GM23338 (cell line): ENCODE results near the gene GRID1. TPM values are rescaled to one million over a fixed set of nuclear protein-coding genes. Genes with fewer than 3 reads are reported as not detected.

Experiments used
- ATAC-seq: fragments of 200-7000 bp; cut with Tn5 transposase; 3 replicates; pipeline ENCODE4 v1.9.1; 2020
- DNase-seq: peaks from one replicate; pipeline ENCODE4 v3.0.0-alpha.2; 2015; ENCODE audit warnings: low spot score
- H2AFZ ChIP-seq: fragments of 200-600 bp; sonication (generic); 2 replicates; pipeline ENCODE4 v1.8.0; 2016; ENCODE audit warnings: antibody characterized with exemption, mild to moderate bottlenecking, moderate library complexity
- H3F3A ChIP-seq: fragments of 200-600 bp; sonication (generic); replicated peaks from 2 replicates; pipeline ENCODE4 v1.8.0; 2017; ENCODE audit warnings: antibody characterized with exemption, mixed run types, low read depth
- H3K27ac ChIP-seq: fragments of 200-600 bp; sonication (generic); 2 replicates; pipeline ENCODE4 v1.6.1; 2016; ENCODE audit warnings: low read depth
- H3K27me3 ChIP-seq: fragments of 200-600 bp; sonication (generic); 2 replicates; pipeline ENCODE4 v1.8.0; 2016; ENCODE audit warnings: mild to moderate bottlenecking, mixed run types, moderate library complexity; ENCODE audit not compliant: insufficient read depth
- H3K36me3 ChIP-seq: fragments of 200-600 bp; sonication (generic); 2 replicates; pipeline ENCODE4 v1.8.0; 2016; ENCODE audit warnings: mild to moderate bottlenecking; ENCODE audit not compliant: insufficient read depth
- H3K4me1 ChIP-seq: fragments of 200-600 bp; sonication (generic); 2 replicates; pipeline ENCODE4 v1.8.0; 2016; ENCODE audit warnings: mild to moderate bottlenecking, moderate library complexity; ENCODE audit not compliant: insufficient read depth
- H3K4me2 ChIP-seq: fragments of 200-600 bp; sonication (generic); 2 replicates; pipeline ENCODE4 v1.7.1; 2017; ENCODE audit warnings: mixed run types
- H3K4me3 ChIP-seq: fragments of 200-600 bp; sonication (generic); 2 replicates; pipeline ENCODE4 v1.6.1; 2016; ENCODE audit warnings: mixed run types
- H3K79me2 ChIP-seq: fragments of 200-600 bp; sonication (generic); replicated peaks from 2 replicates; pipeline ENCODE4 v1.8.0; 2017; ENCODE audit warnings: mild to moderate bottlenecking; ENCODE audit not compliant: insufficient read depth
- H3K9me2 ChIP-seq: fragments of 200-600 bp; sonication (generic); 2 replicates; pipeline ENCODE4 v1.8.0; 2017; ENCODE audit not compliant: insufficient read depth
- H4K20me1 ChIP-seq: fragments of 200-600 bp; sonication (generic); replicated peaks from 2 replicates; pipeline ENCODE4 v1.8.0; 2017; ENCODE audit warnings: mild to moderate bottlenecking; ENCODE audit not compliant: insufficient read depth
- H3K27ac Mint-ChIP-seq: 2 replicates; pipeline ENCODE4 v1.8.0; 2020; ENCODE audit warnings: inconsistent platforms, mild to moderate bottlenecking, moderate library complexity, mixed read lengths
- H3K27me3 Mint-ChIP-seq: 3 replicates; pipeline ENCODE4 v1.8.0; 2022; ENCODE audit warnings: low read depth, mild to moderate bottlenecking, moderate library complexity, mixed read lengths, inconsistent platforms; ENCODE audit not compliant: insufficient read depth, poor library complexity
- H3K36me3 Mint-ChIP-seq: 3 replicates; pipeline ENCODE4 v1.8.0; 2021; ENCODE audit warnings: low read depth, mild to moderate bottlenecking, inconsistent platforms, moderate library complexity, mixed read lengths
- H3K4me1 Mint-ChIP-seq: 3 replicates; pipeline ENCODE4 v1.8.0; 2020; ENCODE audit warnings: mild to moderate bottlenecking, inconsistent platforms, mixed read lengths
- H3K4me3 Mint-ChIP-seq: 3 replicates; pipeline ENCODE4 v1.8.0; 2021; ENCODE audit warnings: moderate library complexity, mild to moderate bottlenecking, inconsistent platforms, mixed read lengths
- H3K9me3 Mint-ChIP-seq: 3 replicates; pipeline ENCODE4 v1.8.0; 2020; ENCODE audit warnings: moderate library complexity, mild to moderate bottlenecking, inconsistent platforms, mixed read lengths
- CREB1 ChIP-seq: fragments of 250-450 bp; sonication (Bioruptor Pico); IDR thresholded peaks from 2 replicates; pipeline ENCODE4 v1.5.0; 2020; ENCODE audit warnings: low read depth, mild to moderate bottlenecking, moderate library complexity
- EZH2 ChIP-seq: fragments of 200-600 bp; sonication (generic); IDR thresholded peaks from one replicate; pipeline ENCODE4 v1.8.0; 2017; ENCODE audit warnings: antibody characterized with exemption, mild to moderate bottlenecking, low read depth; ENCODE audit not compliant: unreplicated experiment
- EZH2phosphoT487 ChIP-seq: fragments of 200-600 bp; sonication (generic); IDR thresholded peaks from one replicate; pipeline ENCODE4 v1.8.1; 2018; ENCODE audit warnings: antibody characterized with exemption; ENCODE audit not compliant: unreplicated experiment
- JUNB ChIP-seq: IDR thresholded peaks from one replicate; pipeline ENCODE4 v1.6.1; 2016; ENCODE audit warnings: antibody characterized with exemption; ENCODE audit not compliant: unreplicated experiment
- NANOG ChIP-seq: IDR thresholded peaks from 2 replicates; pipeline ENCODE4 v1.6.1; 2016; ENCODE audit warnings: antibody characterized with exemption, borderline replicate concordance
- POLR2AphosphoS5 ChIP-seq: IDR thresholded peaks from 2 replicates; pipeline ENCODE4 v1.6.1; 2016; ENCODE audit warnings: antibody characterized with exemption, low read depth
- STAT1 ChIP-seq: IDR thresholded peaks from one replicate; pipeline ENCODE4 v1.6.1; 2016; ENCODE audit warnings: antibody characterized with exemption; ENCODE audit not compliant: unreplicated experiment
- ZNF114 ChIP-seq: fragments of 250-450 bp; sonication (Bioruptor Pico); IDR thresholded peaks from 2 replicates; pipeline ENCODE4 v1.5.0; 2020; ENCODE audit warnings: mild to moderate bottlenecking, moderate library complexity
- ZNF331 ChIP-seq: fragments of 250-450 bp; sonication (Bioruptor Pico); IDR thresholded peaks from 2 replicates; pipeline ENCODE4 v1.5.0; 2020; ENCODE audit warnings: low read depth, mild to moderate bottlenecking, moderate library complexity
- polyA plus RNA-seq: library from polyadenylated mRNA; unstranded; fragments of >200 nt; fragmentation: Nextera tagmentation; extraction: Ambion mirVana; gene quantifications from 2 replicates; pipeline ENCODE4 v1.2.1, GENCODE V29; 2016
- total RNA-seq: library from RNA; depleted of rRNA; stranded (reverse); fragments of >200 nt; shearing (Covaris generic); gene quantifications from 2 replicates; pipeline ENCODE4 v1.2.3, GENCODE V29; 2014
- TF ChIP-seq, protein P1 (sequence below), 2 experiments: fragments of 200-600 bp in 1 of 2; sonication (generic) in 1 of 2; conservative IDR thresholded peaks; 2 replicates each; pipeline versions ENCODE4 v1.5.1 to v1.6.1; 2016 to 2017; ENCODE audit warnings: antibody characterized with exemption in 2 of 2, low read depth in 2 of 2, mild to moderate bottlenecking in 2 of 2, moderate library complexity in 1 of 2
- TF ChIP-seq, protein P2 (sequence below): IDR thresholded peaks from 2 replicates; pipeline ENCODE4 v1.6.1; 2016; ENCODE audit warnings: antibody characterized with exemption
- TF ChIP-seq, protein P3 (sequence below): IDR thresholded peaks from one replicate; pipeline ENCODE4 v1.6.1; 2018; ENCODE audit warnings: antibody characterized with exemption; ENCODE audit not compliant: unreplicated experiment
- TF ChIP-seq, protein P4 (sequence below): fragments of 250-450 bp; sonication (Bioruptor Pico); IDR thresholded peaks from 2 replicates; pipeline ENCODE4 v1.5.0; 2020; ENCODE audit warnings: mild to moderate bottlenecking, moderate library complexity

The GRID1 gene
- total and polyA plus RNA-seq, 2 experiments from 2014 or later, result 0.14 to 0.15 TPM

DNA sequence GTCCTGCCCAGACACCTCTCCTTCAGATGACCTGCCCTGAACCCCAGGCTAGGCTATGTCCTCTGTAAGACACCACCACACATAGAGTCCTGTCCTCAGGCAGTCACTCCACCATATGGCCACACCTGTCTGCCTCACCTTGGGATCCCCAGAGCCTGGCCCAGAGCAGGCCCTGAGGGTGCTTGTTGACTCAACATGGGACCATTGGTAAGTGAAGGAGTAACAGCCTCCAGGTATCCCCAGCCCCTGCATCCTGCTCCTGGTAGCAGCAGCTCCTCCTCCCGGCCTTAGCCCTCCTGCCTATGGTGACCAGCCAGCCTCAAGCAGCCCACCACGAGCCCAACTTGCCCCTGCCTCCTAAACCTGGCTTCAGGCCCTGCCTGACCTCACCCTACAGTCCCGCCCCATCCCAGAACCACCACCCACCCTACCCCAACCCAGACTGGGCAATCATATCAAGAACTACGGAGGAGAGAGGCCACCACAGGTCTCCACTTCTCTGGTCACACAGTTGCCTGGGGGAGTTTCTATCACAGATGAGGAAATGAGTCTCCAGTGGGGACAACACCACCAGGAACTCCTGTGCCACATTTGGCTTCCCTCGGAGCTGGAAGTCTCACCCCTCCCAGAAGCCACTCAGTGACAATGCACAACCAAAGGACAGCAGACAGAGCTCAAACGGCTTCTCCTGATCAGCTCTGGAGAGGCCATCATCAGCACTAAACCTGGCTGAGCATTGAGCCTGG is 136.6 kb downstream of the GRID1 start:
- no peaks in the 10 kb centered on the region for H3K9me2 ChIP-seq
- peaks cover 11% of the 10 kb centered on the region for H3K27me3 Mint-ChIP-seq
- H3K9me3 Mint-ChIP-seq, result no peaks in the 10 kb centered on the region; the same call in 2 of the 3 replicates
- DNase-seq (no peak), ATAC-seq (no peak)
- H3K36me3 ChIP-seq, result no peaks in the 10 kb centered on the region
- H3K27ac ChIP-seq, result no peak overlapping the region
- no peaks in the 10 kb centered on the region; the same call in 2 of the 3 replicates for H3K36me3 Mint-ChIP-seq
- no peak for TF ChIP-seq NANOG
- TF ChIP-seq, protein P1, sequence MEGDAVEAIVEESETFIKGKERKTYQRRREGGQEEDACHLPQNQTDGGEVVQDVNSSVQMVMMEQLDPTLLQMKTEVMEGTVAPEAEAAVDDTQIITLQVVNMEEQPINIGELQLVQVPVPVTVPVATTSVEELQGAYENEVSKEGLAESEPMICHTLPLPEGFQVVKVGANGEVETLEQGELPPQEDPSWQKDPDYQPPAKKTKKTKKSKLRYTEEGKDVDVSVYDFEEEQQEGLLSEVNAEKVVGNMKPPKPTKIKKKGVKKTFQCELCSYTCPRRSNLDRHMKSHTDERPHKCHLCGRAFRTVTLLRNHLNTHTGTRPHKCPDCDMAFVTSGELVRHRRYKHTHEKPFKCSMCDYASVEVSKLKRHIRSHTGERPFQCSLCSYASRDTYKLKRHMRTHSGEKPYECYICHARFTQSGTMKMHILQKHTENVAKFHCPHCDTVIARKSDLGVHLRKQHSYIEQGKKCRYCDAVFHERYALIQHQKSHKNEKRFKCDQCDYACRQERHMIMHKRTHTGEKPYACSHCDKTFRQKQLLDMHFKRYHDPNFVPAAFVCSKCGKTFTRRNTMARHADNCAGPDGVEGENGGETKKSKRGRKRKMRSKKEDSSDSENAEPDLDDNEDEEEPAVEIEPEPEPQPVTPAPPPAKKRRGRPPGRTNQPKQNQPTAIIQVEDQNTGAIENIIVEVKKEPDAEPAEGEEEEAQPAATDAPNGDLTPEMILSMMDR (conservative IDR thresholded peaks at IDR 0.05; ENCODE audit: low read depth in 2 of 2), result no peak
- no peak for TF ChIP-seq POLR2AphosphoS5
- TF ChIP-seq, protein P2, sequence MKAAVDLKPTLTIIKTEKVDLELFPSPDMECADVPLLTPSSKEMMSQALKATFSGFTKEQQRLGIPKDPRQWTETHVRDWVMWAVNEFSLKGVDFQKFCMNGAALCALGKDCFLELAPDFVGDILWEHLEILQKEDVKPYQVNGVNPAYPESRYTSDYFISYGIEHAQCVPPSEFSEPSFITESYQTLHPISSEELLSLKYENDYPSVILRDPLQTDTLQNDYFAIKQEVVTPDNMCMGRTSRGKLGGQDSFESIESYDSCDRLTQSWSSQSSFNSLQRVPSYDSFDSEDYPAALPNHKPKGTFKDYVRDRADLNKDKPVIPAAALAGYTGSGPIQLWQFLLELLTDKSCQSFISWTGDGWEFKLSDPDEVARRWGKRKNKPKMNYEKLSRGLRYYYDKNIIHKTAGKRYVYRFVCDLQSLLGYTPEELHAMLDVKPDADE, result no peak
- no peak for TF ChIP-seq EZH2phosphoT487
- no peak for TF ChIP-seq CREB1
- TF ChIP-seq, protein P3, sequence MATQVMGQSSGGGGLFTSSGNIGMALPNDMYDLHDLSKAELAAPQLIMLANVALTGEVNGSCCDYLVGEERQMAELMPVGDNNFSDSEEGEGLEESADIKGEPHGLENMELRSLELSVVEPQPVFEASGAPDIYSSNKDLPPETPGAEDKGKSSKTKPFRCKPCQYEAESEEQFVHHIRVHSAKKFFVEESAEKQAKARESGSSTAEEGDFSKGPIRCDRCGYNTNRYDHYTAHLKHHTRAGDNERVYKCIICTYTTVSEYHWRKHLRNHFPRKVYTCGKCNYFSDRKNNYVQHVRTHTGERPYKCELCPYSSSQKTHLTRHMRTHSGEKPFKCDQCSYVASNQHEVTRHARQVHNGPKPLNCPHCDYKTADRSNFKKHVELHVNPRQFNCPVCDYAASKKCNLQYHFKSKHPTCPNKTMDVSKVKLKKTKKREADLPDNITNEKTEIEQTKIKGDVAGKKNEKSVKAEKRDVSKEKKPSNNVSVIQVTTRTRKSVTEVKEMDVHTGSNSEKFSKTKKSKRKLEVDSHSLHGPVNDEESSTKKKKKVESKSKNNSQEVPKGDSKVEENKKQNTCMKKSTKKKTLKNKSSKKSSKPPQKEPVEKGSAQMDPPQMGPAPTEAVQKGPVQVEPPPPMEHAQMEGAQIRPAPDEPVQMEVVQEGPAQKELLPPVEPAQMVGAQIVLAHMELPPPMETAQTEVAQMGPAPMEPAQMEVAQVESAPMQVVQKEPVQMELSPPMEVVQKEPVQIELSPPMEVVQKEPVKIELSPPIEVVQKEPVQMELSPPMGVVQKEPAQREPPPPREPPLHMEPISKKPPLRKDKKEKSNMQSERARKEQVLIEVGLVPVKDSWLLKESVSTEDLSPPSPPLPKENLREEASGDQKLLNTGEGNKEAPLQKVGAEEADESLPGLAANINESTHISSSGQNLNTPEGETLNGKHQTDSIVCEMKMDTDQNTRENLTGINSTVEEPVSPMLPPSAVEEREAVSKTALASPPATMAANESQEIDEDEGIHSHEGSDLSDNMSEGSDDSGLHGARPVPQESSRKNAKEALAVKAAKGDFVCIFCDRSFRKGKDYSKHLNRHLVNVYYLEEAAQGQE, result no peak
- no peak for TF ChIP-seq STAT1
- TF ChIP-seq ZNF114, result no peak
- no peak for TF ChIP-seq JUNB
- TF ChIP-seq EZH2, result no peak
- no peak for TF ChIP-seq ZNF331 (CRISPR knock-in tag)
- TF ChIP-seq, protein P4, sequence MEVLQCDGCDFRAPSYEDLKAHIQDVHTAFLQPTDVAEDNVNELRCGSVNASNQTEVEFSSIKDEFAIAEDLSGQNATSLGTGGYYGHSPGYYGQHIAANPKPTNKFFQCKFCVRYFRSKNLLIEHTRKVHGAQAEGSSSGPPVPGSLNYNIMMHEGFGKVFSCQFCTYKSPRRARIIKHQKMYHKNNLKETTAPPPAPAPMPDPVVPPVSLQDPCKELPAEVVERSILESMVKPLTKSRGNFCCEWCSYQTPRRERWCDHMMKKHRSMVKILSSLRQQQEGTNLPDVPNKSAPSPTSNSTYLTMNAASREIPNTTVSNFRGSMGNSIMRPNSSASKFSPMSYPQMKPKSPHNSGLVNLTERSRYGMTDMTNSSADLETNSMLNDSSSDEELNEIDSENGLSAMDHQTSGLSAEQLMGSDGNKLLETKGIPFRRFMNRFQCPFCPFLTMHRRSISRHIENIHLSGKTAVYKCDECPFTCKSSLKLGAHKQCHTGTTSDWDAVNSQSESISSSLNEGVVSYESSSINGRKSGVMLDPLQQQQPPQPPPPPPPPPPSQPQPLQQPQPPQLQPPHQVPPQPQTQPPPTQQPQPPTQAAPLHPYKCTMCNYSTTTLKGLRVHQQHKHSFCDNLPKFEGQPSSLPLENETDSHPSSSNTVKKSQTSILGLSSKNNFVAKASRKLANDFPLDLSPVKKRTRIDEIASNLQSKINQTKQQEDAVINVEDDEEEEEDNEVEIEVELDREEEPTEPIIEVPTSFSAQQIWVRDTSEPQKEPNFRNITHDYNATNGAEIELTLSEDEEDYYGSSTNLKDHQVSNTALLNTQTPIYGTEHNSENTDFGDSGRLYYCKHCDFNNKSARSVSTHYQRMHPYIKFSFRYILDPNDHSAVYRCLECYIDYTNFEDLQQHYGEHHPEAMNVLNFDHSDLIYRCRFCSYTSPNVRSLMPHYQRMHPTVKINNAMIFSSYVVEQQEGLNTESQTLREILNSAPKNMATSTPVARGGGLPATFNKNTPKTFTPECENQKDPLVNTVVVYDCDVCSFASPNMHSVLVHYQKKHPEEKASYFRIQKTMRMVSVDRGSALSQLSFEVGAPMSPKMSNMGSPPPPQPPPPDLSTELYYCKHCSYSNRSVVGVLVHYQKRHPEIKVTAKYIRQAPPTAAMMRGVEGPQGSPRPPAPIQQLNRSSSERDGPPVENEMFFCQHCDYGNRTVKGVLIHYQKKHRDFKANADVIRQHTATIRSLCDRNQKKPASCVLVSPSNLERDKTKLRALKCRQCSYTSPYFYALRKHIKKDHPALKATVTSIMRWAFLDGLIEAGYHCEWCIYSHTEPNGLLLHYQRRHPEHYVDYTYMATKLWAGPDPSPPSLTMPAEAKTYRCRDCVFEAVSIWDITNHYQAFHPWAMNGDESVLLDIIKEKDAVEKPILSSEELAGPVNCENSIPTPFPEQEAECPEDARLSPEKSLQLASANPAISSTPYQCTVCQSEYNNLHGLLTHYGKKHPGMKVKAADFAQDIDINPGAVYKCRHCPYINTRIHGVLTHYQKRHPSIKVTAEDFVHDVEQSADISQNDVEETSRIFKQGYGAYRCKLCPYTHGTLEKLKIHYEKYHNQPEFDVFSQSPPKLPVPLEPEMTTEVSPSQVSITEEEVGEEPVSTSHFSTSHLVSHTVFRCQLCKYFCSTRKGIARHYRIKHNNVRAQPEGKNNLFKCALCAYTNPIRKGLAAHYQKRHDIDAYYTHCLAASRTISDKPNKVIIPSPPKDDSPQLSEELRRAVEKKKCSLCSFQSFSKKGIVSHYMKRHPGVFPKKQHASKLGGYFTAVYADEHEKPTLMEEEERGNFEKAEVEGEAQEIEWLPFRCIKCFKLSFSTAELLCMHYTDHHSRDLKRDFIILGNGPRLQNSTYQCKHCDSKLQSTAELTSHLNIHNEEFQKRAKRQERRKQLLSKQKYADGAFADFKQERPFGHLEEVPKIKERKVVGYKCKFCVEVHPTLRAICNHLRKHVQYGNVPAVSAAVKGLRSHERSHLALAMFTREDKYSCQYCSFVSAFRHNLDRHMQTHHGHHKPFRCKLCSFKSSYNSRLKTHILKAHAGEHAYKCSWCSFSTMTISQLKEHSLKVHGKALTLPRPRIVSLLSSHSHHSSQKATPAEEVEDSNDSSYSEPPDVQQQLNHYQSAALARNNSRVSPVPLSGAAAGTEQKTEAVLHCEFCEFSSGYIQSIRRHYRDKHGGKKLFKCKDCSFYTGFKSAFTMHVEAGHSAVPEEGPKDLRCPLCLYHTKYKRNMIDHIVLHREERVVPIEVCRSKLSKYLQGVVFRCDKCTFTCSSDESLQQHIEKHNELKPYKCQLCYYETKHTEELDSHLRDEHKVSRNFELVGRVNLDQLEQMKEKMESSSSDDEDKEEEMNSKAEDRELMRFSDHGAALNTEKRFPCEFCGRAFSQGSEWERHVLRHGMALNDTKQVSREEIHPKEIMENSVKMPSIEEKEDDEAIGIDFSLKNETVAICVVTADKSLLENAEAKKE (CRISPR knock-in tag), result no peak
- H3K27ac Mint-ChIP-seq, result no peak overlapping the region; the same call in 1 of the 2 replicates
- peaks cover 25% of the 10 kb centered on the region for H3K4me1 ChIP-seq
- no peaks in the 10 kb centered on the region for H3K79me2 ChIP-seq
- H3F3A ChIP-seq, result no peaks in the 10 kb centered on the region
- no peaks in the 10 kb centered on the region for H3K27me3 ChIP-seq
- peaks cover 29% of the 10 kb centered on the region for H3K4me1 Mint-ChIP-seq
- no peaks in the 10 kb centered on the region for H4K20me1 ChIP-seq
- no peak overlapping the region for H3K4me3 ChIP-seq
- no peak overlapping the region for H3K4me2 ChIP-seq
- no peak overlapping the region for H3K4me3 Mint-ChIP-seq
- no peak overlapping the region for H2AFZ ChIP-seq
